Karpas-422 (cell line): ENCODE data around the gene ALS2CL. TPM values are rescaled to one million over a fixed set of nuclear protein-coding genes. Genes with fewer than 3 reads are reported as not detected.
A peak's percentile ranks its signal among the peaks of the same experiment; 100 is the strongest.

Experiments used
- DNase-seq: peaks from one replicate; pipeline ENCODE4 v3.0.0-alpha.2; 2015
- H2AFZ ChIP-seq: fragments of 200-600 bp; sonication (generic); 2 replicates; pipeline ENCODE4 v1.6.1; 2014; ENCODE audit warnings: antibody characterized with exemption, low read length, mixed read lengths
- H3K27ac ChIP-seq: fragments of 200-600 bp; sonication (generic); 2 replicates; pipeline ENCODE4 v1.5.1; 2014; ENCODE audit warnings: mild to moderate bottlenecking, low read length, moderate library complexity
- H3K27me3 ChIP-seq: fragments of 200-600 bp; sonication (generic); 2 replicates; pipeline ENCODE4 v1.6.1; 2014; ENCODE audit warnings: low read length, mixed read lengths
- H3K36me3 ChIP-seq: fragments of 200-600 bp; sonication (generic); 2 replicates; pipeline ENCODE4 v1.6.1; 2014; ENCODE audit warnings: low read length, mixed read lengths; ENCODE audit not compliant: insufficient read depth
- H3K4me1 ChIP-seq: fragments of 200-600 bp; sonication (generic); 2 replicates; pipeline ENCODE4 v1.6.1; 2014; ENCODE audit warnings: mild to moderate bottlenecking, low read length, mixed read lengths
- H3K4me2 ChIP-seq: fragments of 200-600 bp; sonication (generic); 2 replicates; pipeline ENCODE4 v1.6.1; 2014; ENCODE audit warnings: low read length, low read depth, mild to moderate bottlenecking; ENCODE audit not compliant: poor library complexity, severe bottlenecking
- H3K4me3 ChIP-seq: fragments of 200-600 bp; sonication (generic); 2 replicates; pipeline ENCODE4 v1.5.1; 2014; ENCODE audit warnings: mild to moderate bottlenecking, antibody characterized with exemption, low read length, mixed read lengths
- H3K79me2 ChIP-seq: fragments of 200-600 bp; sonication (generic); 2 replicates; pipeline ENCODE4 v1.6.1; 2014; ENCODE audit warnings: mild to moderate bottlenecking, low read length, mixed read lengths
- H3K9ac ChIP-seq: fragments of 200-600 bp; sonication (generic); 2 replicates; pipeline ENCODE4 v1.6.0; 2014; ENCODE audit warnings: low read length
- H3K9me2 ChIP-seq: fragments of 200-600 bp; sonication (generic), shearing (Covaris generic); replicated peaks from 2 replicates; pipeline ENCODE4 v1.6.0; 2014; ENCODE audit warnings: mild to moderate bottlenecking, low read length, moderate library complexity; ENCODE audit not compliant: insufficient read depth
- H3K9me3 ChIP-seq: fragments of 300-700, 200-600 bp; sonication (generic); 2 replicates; pipeline ENCODE4 v1.6.1; 2014; ENCODE audit warnings: low read length, mixed read lengths
- H4K20me1 ChIP-seq: fragments of 200-600 bp; sonication (generic); 2 replicates; pipeline ENCODE4 v1.6.1; 2014; ENCODE audit warnings: mild to moderate bottlenecking, antibody characterized with exemption, low read length, low read depth; ENCODE audit not compliant: insufficient read depth
- total RNA-seq: library from RNA; depleted of rRNA; stranded (reverse); fragments of >200 nt; shearing (Covaris generic); gene quantifications from 2 replicates; pipeline ENCODE4 v1.2.3, GENCODE V29; 2014; ENCODE audit warnings: low replicate concordance

Gene ALS2CL
- total RNA-seq, 1 experiment from 2014 or later, result not detected

- Histone ChIP-seq H3K9me2 (no peaks in the 10 kb centered on the region), H3K79me2 (no peaks in the 10 kb centered on the region), H3K27ac (no peak overlapping the region), H3K4me2 (no peak overlapping the region), H3K9ac (no peak overlapping the region), H4K20me1 (no peaks in the 10 kb centered on the region), H2AFZ (no peak overlapping the region), H3K4me3 (no peak overlapping the region), H3K27me3 (no peaks in the 10 kb centered on the region), H3K9me3 (no peaks in the 10 kb centered on the region), H3K4me1 (peaks cover 12% of the 10 kb centered on the region), H3K36me3 (no peaks in the 10 kb centered on the region)
- peak; percentile 69 for DNase-seq
Observed at GRCh38 chr3:46663591-46664135, 29.8 kb downstream of the ALS2CL start.

- Histone ChIP-seq H3K9me2 (no peaks in the 10 kb centered on the region), H3K4me2 (no peak overlapping the region), H2AFZ (no peak overlapping the region), H3K4me1 (peaks cover 12% of the 10 kb centered on the region), H3K27me3 (no peaks in the 10 kb centered on the region), H4K20me1 (no peaks in the 10 kb centered on the region), H3K4me3 (no peak overlapping the region), H3K79me2 (no peaks in the 10 kb centered on the region), H3K9ac (no peak overlapping the region), H3K27ac (no peak overlapping the region), H3K9me3 (no peaks in the 10 kb centered on the region), H3K36me3 (no peaks in the 10 kb centered on the region)
- no peak for DNase-seq
Observed at GRCh38 chr3:46662771-46663551, 30.5 kb downstream of the ALS2CL start.

- Histone ChIP-seq H3K4me3 (no peak overlapping the region), H3K9me2 (no peaks in the 10 kb centered on the region), H3K4me2 (no peak overlapping the region), H3K9me3 (no peaks in the 10 kb centered on the region), H3K4me1 (peaks cover 12% of the 10 kb centered on the region), H2AFZ (no peak overlapping the region), H3K79me2 (no peaks in the 10 kb centered on the region), H3K36me3 (no peaks in the 10 kb centered on the region), H3K27me3 (no peaks in the 10 kb centered on the region), H4K20me1 (no peaks in the 10 kb centered on the region), H3K27ac (no peak overlapping the region), H3K9ac (no peak overlapping the region)
- no peak for DNase-seq
Observed at GRCh38 chr3:46661776-46662766, 31.4 kb downstream of the ALS2CL start.

- Histone ChIP-seq H3K27me3 (no peaks in the 10 kb centered on the region), H3K9me3 (no peaks in the 10 kb centered on the region), H3K4me1 (peaks cover 12% of the 10 kb centered on the region), H3K9me2 (no peaks in the 10 kb centered on the region), H3K4me2 (no peak overlapping the region), H4K20me1 (no peaks in the 10 kb centered on the region), H3K9ac (no peak overlapping the region), H3K36me3 (no peaks in the 10 kb centered on the region), H2AFZ (no peak overlapping the region), H3K79me2 (no peaks in the 10 kb centered on the region), H3K27ac (no peak overlapping the region), H3K4me3 (no peak overlapping the region)
- DNase-seq, result peak; percentile 71
Observed at GRCh38 chr3:46660543-46661523, 32.6 kb downstream of the ALS2CL start.

- no peak overlapping the region for H3K9ac ChIP-seq
- H3K36me3 ChIP-seq, result no peaks in the 10 kb centered on the region
- peaks cover 12% of the 10 kb centered on the region for H3K4me1 ChIP-seq
- no peak overlapping the region for H2AFZ ChIP-seq
- H3K9me3 ChIP-seq, result no peaks in the 10 kb centered on the region
- DNase-seq, result no peak
- H3K27ac ChIP-seq, result no peak overlapping the region
- H3K4me3 ChIP-seq, result no peak overlapping the region
- H3K9me2 ChIP-seq, result no peaks in the 10 kb centered on the region
- no peaks in the 10 kb centered on the region for H3K27me3 ChIP-seq
- no peaks in the 10 kb centered on the region for H3K79me2 ChIP-seq
- H3K4me2 ChIP-seq, result no peak overlapping the region
- H4K20me1 ChIP-seq, result no peaks in the 10 kb centered on the region
Observed at GRCh38 chr3:46660003-46660402, 33.5 kb downstream of the ALS2CL start.

GRCh38 chr3:46659285-46659684, 34.2 kb downstream of the ALS2CL start:
- H3K27ac ChIP-seq, result no peak overlapping the region
- no peak overlapping the region for H3K9ac ChIP-seq
- H3K4me3 ChIP-seq, result no peak overlapping the region
- no peak overlapping the region for H3K4me2 ChIP-seq
- no peaks in the 10 kb centered on the region for H3K9me2 ChIP-seq
- no peaks in the 10 kb centered on the region for H3K79me2 ChIP-seq
- H3K9me3 ChIP-seq, result no peaks in the 10 kb centered on the region
- no peaks in the 10 kb centered on the region for H3K27me3 ChIP-seq
- H3K36me3 ChIP-seq, result no peaks in the 10 kb centered on the region
- no peaks in the 10 kb centered on the region for H4K20me1 ChIP-seq
- no peak overlapping the region for H2AFZ ChIP-seq
- peaks cover 12% of the 10 kb centered on the region for H3K4me1 ChIP-seq
- no peak for DNase-seq

GRCh38 chr3:46656778-46657556, 36.5 kb downstream of the ALS2CL start:
- Histone ChIP-seq H4K20me1 (no peaks in the 10 kb centered on the region), H2AFZ (no peak overlapping the region)

More at GRCh38 chr3:46656778-46657556, 36.5 kb downstream of the ALS2CL start:
- H3K9me2 ChIP-seq, result no peaks in the 10 kb centered on the region
- H3K4me3 ChIP-seq, result no peak overlapping the region
- H3K79me2 ChIP-seq, result no peaks in the 10 kb centered on the region
- H3K9me3 ChIP-seq, result no peaks in the 10 kb centered on the region
- DNase-seq, result no peak
- no peak overlapping the region for H3K4me2 ChIP-seq
- no peaks in the 10 kb centered on the region for H3K27me3 ChIP-seq
- no peak overlapping the region for H3K9ac ChIP-seq
- peaks cover 12% of the 10 kb centered on the region for H3K4me1 ChIP-seq
- H3K36me3 ChIP-seq, result no peaks in the 10 kb centered on the region
- no peak overlapping the region for H3K27ac ChIP-seq
